Stomach (tissue), 9 donors: Measurements from ENCODE around the gene SLC10A3. TPM values are rescaled to one million over a fixed set of nuclear protein-coding genes. Genes with fewer than 3 reads are reported as not detected.

Source experiments
- DNase-seq, 2 donors: peaks; one replicate each; pipeline versions ENCODE4 v3.0.0 to v3.0.0-alpha.2; 2013 to 2019
- H3K27ac ChIP-seq, 5 donors: fragments of 200-600 bp in 4 of 5; sonication (generic) in 4 of 5; one replicate each; pipeline ENCODE4 v1.5.1; 2013 to 2019; ENCODE audit warnings: mild to moderate bottlenecking in 1 of 5, moderate library complexity in 1 of 5
- H3K27me3 ChIP-seq, 3 donors: fragments of 200-600 bp; sonication (generic); one replicate each; pipeline ENCODE4 v1.5.1; 2017 to 2019; ENCODE audit warnings: mixed run types in 1 of 3
- H3K36me3 ChIP-seq, 4 donors: fragments of 200-600 bp; sonication (generic); 1 replicate in 3 of 4; 2 replicates in 1 of 4; pipeline ENCODE4 v1.5.1; 2016 to 2019
- H3K4me1 ChIP-seq, 4 donors: fragments of 200-600 bp; sonication (generic); one replicate each; pipeline ENCODE4 v1.5.1; 2016 to 2019
- H3K4me3 ChIP-seq, 4 donors: fragments of 200-600 bp; sonication (generic) in 3 of 4; one replicate each; pipeline ENCODE4 v1.5.1; 2016 to 2019; ENCODE audit warnings: mild to moderate bottlenecking in 1 of 4
- H3K9me3 ChIP-seq, 4 donors: fragments of 200-600 bp; sonication (generic); one replicate each; pipeline ENCODE4 v1.5.1; 2016 to 2019
- EP300 ChIP-seq: sonication (generic); formaldehyde crosslinking; IDR thresholded peaks from one replicate; pipeline ENCODE4 v1.6.1; 2017; ENCODE audit warnings: antibody characterized with exemption
- POLR2A ChIP-seq, 4 donors: fragments of 450-650 bp; IDR thresholded peaks; one replicate each; pipeline ENCODE4 v1.6.1; 2016; ENCODE audit warnings: antibody characterized with exemption in 4 of 4, control low read depth in 2 of 4, mild to moderate bottlenecking in 1 of 4, moderate library complexity in 1 of 4
- POLR2AphosphoS5 ChIP-seq, 3 donors: sonication (generic); formaldehyde crosslinking; IDR thresholded peaks; one replicate each; pipeline ENCODE4 v1.6.1; 2016; ENCODE audit warnings: antibody characterized with exemption in 3 of 3
- WGBS, 5 donors: extraction: QIAGEN DNeasy Blood & Tissue Kit in 3 of 5; methylation state at CpG; one replicate each; pipeline versions ENCODE4 v1.1.5 to v1.1.7; 2013 to 2018; 5-methylcytosine and 5-hydroxymethylcytosine counted together
- intact Hi-C: fragments of 100-400 bp; cut with DNase I; formaldehyde crosslinking; loops from one replicate; pipeline ENCODE4 v1.15.1; 2023; ENCODE audit warnings: low total_unique reads
- polyA plus RNA-seq, 3 donors: library from polyadenylated mRNA; stranded (reverse); fragments of 200-250 nt; gene quantifications; one replicate each; pipeline ENCODE4 v1.2.3, GENCODE V29; 2013
- total RNA-seq, 5 donors: library from RNA; depleted of rRNA; stranded (reverse); fragments of >200 nt; gene quantifications; one replicate each; pipeline versions ENCODE4 v1.1.0 to v1.2.3, GENCODE V29; 2014 to 2016
- TF ChIP-seq, protein P1 (sequence below), 7 experiments: fragments of 450-650 bp in 4 of 7; fragments of 200-600 bp in 3 of 7; sonication (generic) in 3 of 7; IDR thresholded peaks; one replicate each; pipeline ENCODE4 v1.5.1; 2016 to 2019; ENCODE audit warnings: antibody characterized with exemption in 7 of 7, control low read depth in 2 of 7, mild to moderate bottlenecking in 1 of 7
- donor health status: healthy with polysubstance abuse.
- donor health status: Bipolar disorder and iron deficiency.
- donor health status: healthy.

SLC10A3 gene
- total and polyA plus RNA-seq, 8 donors, result 4.9 to 175 (median 12.9) TPM

DNA sequence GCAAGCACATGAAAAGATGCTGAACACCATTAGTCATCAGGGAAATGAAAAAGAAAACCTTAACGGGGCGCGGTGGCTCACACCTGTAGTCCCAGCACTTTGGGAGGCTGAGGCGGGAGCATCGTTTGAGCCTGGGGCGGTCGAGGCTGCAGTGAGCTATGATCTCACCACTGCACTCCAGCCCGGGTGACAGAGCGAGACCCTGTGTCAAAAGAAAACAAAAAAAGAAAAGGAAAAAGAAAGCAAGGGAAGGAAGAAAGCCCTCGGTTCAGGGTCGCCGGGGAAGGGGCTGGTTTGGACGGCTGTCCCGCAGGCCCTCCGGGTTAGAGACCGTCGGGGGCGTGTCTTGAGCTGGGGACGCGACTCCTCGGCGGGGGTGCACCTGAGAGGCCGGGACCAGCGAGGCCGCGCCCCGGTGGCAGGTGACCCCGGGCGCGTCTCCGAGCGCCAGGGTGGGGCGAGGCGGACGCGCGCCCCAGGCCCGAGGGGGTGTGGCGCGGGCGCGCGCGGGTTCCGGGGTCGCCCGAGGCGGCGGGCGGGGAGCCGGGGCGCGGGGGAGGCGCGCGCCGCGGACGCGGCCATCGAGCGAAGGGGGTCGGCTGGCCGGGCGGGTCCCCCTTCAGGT lies 32.8 kb downstream of the SLC10A3 start:
- intact Hi-C loops, result no loop called here
- WGBS, 5 donors, result 4 to 39% (median 14%) methylated on average over 14 to 40 of the region's 65 CpGs

DNA sequence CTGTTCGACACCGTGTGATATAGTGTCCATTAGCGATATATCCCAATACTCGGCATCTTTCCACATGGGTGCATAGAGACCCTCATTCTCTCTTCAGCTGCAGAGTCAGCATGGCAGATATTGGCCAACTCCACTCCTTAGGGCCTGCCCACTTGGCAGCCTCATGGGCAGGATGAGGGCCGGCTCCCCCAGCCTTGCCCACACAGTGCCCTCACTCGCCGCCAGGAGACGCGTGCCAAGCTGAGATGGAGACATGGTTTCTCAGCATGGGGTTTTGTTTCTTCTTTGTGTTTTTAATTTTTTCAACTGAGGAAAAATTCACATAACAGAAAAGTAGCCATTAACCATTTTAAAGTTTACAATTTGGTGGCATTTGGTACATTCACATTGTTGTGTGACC lies 37.6 kb downstream of the SLC10A3 start:
- Histone ChIP-seq H3K4me3 (no peak overlapping the region), H3K9me3 (peaks cover 0 to 7% (median 3%) of the 10 kb centered on the region in 4 donors), H3K27me3 (no peaks in the 10 kb centered on the region), H3K4me1 (no peaks in the 10 kb centered on the region), H3K36me3 (peaks cover 14 to 36% (median 34%) of the 10 kb centered on the region in 4 donors), H3K27ac (no peak overlapping the region)
- no peak for DNase-seq
- intact Hi-C loops, result no loop called here
- WGBS, 5 donors, result 86 to 93% (median 91%) methylated on average over 9 of the region's 9 CpGs
- TF ChIP-seq, protein P1, sequence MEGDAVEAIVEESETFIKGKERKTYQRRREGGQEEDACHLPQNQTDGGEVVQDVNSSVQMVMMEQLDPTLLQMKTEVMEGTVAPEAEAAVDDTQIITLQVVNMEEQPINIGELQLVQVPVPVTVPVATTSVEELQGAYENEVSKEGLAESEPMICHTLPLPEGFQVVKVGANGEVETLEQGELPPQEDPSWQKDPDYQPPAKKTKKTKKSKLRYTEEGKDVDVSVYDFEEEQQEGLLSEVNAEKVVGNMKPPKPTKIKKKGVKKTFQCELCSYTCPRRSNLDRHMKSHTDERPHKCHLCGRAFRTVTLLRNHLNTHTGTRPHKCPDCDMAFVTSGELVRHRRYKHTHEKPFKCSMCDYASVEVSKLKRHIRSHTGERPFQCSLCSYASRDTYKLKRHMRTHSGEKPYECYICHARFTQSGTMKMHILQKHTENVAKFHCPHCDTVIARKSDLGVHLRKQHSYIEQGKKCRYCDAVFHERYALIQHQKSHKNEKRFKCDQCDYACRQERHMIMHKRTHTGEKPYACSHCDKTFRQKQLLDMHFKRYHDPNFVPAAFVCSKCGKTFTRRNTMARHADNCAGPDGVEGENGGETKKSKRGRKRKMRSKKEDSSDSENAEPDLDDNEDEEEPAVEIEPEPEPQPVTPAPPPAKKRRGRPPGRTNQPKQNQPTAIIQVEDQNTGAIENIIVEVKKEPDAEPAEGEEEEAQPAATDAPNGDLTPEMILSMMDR (IDR thresholded peaks at IDR 0.05), result no peak
- no peak for TF ChIP-seq POLR2A (IDR thresholded peaks at IDR 0.05)
- TF ChIP-seq POLR2AphosphoS5 (IDR thresholded peaks at IDR 0.05), result no peak
- no peak for TF ChIP-seq EP300

More for the DNA sequence above, 32.8 kb downstream of the SLC10A3 start:
- TF ChIP-seq POLR2A (IDR thresholded peaks at IDR 0.05) (no peak), EP300 (no peak), POLR2AphosphoS5 (IDR thresholded peaks at IDR 0.05) (no peak)
- Histone ChIP-seq H3K4me1 (peaks cover 0 to 16% (median 15%) of the 10 kb centered on the region in 4 donors), H3K36me3 (peaks cover 0 to 22% (median 10%) of the 10 kb centered on the region in 4 donors), H3K9me3 (peaks cover 0 to 7% (median 3%) of the 10 kb centered on the region in 4 donors), H3K27me3 (no peaks in the 10 kb centered on the region), H3K4me3 (peak overlapping the region; percentile 57 to 68 (median 64)), H3K27ac (peak overlapping the region in 4 of 5 donors; percentile 52 to 79 (median 74))
- DNase-seq, result peak; percentile 48 to 82

DNA sequence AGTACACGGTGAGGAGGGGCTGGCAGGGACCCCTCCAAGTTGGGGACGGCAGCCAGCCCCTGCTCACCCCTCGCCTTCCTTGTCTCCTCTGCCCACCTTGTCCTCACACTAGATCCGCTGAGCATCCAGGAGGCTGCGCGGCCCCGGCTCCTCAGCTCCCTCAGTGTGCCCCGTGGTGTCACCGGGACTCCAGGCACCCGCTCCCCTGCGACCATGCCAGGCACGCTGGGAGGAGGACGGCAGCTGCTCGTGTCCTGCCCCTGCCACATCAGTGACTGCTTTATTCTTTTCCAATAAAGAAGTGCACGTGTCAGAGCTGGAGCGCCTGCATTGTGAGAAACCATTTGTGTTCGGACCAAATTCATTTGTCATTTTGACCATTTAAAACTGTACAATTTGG lies 40.1 kb downstream of the SLC10A3 start:
- no peak overlapping the region for H3K4me3 ChIP-seq
- intact Hi-C loops, result no loop called here
- peaks cover 0 to 7% (median 3%) of the 10 kb centered on the region in 4 donors for H3K9me3 ChIP-seq
- H3K27me3 ChIP-seq, result no peaks in the 10 kb centered on the region
- no peak for DNase-seq
- no peak overlapping the region for H3K27ac ChIP-seq
- peaks cover 3 to 13% (median 8%) of the 10 kb centered on the region in 4 donors for H3K4me1 ChIP-seq
- TF ChIP-seq POLR2A (IDR thresholded peaks at IDR 0.05), result no peak
- TF ChIP-seq, protein P1 (IDR thresholded peaks at IDR 0.05), result no peak
- TF ChIP-seq POLR2AphosphoS5 (IDR thresholded peaks at IDR 0.05), result no peak
- no peak for TF ChIP-seq EP300
- peaks cover 14 to 54% (median 43%) of the 10 kb centered on the region in 4 donors for H3K36me3 ChIP-seq
- WGBS, 5 donors, result 89 to 95% (median 92%) methylated on average over 11 to 17 of the region's 17 CpGs

DNA sequence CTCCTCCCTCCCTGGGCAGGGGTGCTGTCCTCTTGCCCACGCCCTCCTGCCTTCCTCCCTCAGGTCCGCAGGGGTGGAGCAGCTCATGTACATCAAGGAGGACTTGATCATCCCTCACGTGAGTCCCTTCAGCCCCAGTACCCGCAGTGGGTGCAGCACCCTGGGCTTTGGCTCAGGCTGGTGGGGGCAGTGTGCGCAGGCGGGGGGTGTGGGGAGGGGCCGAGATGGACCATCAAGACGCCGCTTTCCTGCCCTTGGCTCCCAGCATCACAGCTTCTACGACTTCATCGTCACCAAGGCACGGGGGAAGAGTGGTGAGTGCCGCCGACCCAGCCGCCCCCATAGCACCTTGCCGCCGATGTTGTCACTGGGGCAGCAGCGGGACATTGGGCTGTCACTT lies 40.8 kb downstream of the SLC10A3 start:
- no peaks in the 10 kb centered on the region for H3K27me3 ChIP-seq
- peaks cover 14 to 54% (median 43%) of the 10 kb centered on the region in 4 donors for H3K36me3 ChIP-seq
- no peak overlapping the region for H3K4me3 ChIP-seq
- H3K27ac ChIP-seq, result no peak overlapping the region
- 85 to 97% (median 94%) methylated on average over 7 to 18 of the region's 18 CpGs for WGBS, 5 donors
- no peaks in the 10 kb centered on the region for H3K9me3 ChIP-seq
- intact Hi-C loops, result no loop called here
- TF ChIP-seq POLR2A (IDR thresholded peaks at IDR 0.05) (no peak), POLR2AphosphoS5 (IDR thresholded peaks at IDR 0.05) (no peak), EP300 (no peak)
- TF ChIP-seq, protein P1 (IDR thresholded peaks at IDR 0.05), result no peak
- peaks cover 9 to 20% (median 15%) of the 10 kb centered on the region in 4 donors for H3K4me1 ChIP-seq
- DNase-seq, result no peak

DNA sequence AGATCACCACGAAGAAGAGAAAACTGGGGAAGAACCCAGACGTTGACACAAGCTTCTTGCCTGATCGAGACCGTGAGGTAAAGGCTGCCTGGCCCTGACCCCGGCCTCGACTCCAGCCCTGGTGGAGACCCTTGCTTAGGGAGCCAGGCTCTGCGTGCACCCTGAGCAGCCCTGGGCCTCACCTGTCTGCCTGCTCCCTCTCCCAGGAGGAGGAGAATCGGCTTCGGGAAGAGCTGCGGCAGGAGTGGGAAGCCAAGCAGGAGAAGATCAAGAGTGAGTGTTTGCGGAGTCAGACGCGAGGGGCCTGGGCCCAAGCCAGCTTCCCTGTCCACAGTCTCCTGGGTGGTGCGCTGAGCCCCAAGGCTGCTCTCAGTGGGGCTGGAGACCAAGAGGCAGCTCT lies 41.9 kb downstream of the SLC10A3 start:
- H3K36me3 ChIP-seq, result peaks cover 14 to 54% (median 43%) of the 10 kb centered on the region in 4 donors
- 78 to 95% (median 90%) methylated on average over 10 to 14 of the region's 14 CpGs for WGBS, 5 donors
- H3K9me3 ChIP-seq, result no peaks in the 10 kb centered on the region
- no peak overlapping the region for H3K4me3 ChIP-seq
- intact Hi-C loops, result no loop called here
- H3K27ac ChIP-seq, result no peak overlapping the region
- no peak for DNase-seq
- TF ChIP-seq POLR2A (IDR thresholded peaks at IDR 0.05), result no peak
- TF ChIP-seq EP300, result no peak
- no peak for TF ChIP-seq POLR2AphosphoS5 (IDR thresholded peaks at IDR 0.05)
- TF ChIP-seq, protein P1 (IDR thresholded peaks at IDR 0.05), result no peak
- H3K27me3 ChIP-seq, result no peaks in the 10 kb centered on the region
- H3K4me1 ChIP-seq, result peaks cover 9 to 22% (median 18%) of the 10 kb centered on the region in 4 donors
